Loucy (cell line): ENCODE measurements around the gene RMI1.

Experiments
- EZH2phosphoT487 ChIP-seq: fragments of 200-600 bp; IDR thresholded peaks from 2 replicates; pipeline ENCODE4 v1.6.1; 2018; ENCODE audit warnings: antibody characterized with exemption, mild to moderate bottlenecking, moderate library complexity, borderline replicate concordance
- TF ChIP-seq, protein P1 (sequence below): fragments of 200-600 bp; sonication (generic); conservative IDR thresholded peaks from 2 replicates; pipeline ENCODE4 v1.5.1; 2014; ENCODE audit warnings: mild to moderate bottlenecking, antibody characterized with exemption, low read length

GRCh38 chr9:83981126-83981871, 694 bp downstream of the RMI1 start:
- TF ChIP-seq, protein P1, sequence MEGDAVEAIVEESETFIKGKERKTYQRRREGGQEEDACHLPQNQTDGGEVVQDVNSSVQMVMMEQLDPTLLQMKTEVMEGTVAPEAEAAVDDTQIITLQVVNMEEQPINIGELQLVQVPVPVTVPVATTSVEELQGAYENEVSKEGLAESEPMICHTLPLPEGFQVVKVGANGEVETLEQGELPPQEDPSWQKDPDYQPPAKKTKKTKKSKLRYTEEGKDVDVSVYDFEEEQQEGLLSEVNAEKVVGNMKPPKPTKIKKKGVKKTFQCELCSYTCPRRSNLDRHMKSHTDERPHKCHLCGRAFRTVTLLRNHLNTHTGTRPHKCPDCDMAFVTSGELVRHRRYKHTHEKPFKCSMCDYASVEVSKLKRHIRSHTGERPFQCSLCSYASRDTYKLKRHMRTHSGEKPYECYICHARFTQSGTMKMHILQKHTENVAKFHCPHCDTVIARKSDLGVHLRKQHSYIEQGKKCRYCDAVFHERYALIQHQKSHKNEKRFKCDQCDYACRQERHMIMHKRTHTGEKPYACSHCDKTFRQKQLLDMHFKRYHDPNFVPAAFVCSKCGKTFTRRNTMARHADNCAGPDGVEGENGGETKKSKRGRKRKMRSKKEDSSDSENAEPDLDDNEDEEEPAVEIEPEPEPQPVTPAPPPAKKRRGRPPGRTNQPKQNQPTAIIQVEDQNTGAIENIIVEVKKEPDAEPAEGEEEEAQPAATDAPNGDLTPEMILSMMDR, result no peak
- no peak for TF ChIP-seq EZH2phosphoT487
